Measurements from ENCODE around the gene FAM117A. TPM values are rescaled to one million over a fixed set of nuclear protein-coding genes. Genes with fewer than 3 reads are reported as not detected.
A peak's percentile ranks its signal among the peaks of the same experiment; 100 is the strongest.

FAM117A gene
- total and polyA plus RNA-seq, 2 donors from 2014 or later: 11.1 to 12.9 TPM

DNA sequence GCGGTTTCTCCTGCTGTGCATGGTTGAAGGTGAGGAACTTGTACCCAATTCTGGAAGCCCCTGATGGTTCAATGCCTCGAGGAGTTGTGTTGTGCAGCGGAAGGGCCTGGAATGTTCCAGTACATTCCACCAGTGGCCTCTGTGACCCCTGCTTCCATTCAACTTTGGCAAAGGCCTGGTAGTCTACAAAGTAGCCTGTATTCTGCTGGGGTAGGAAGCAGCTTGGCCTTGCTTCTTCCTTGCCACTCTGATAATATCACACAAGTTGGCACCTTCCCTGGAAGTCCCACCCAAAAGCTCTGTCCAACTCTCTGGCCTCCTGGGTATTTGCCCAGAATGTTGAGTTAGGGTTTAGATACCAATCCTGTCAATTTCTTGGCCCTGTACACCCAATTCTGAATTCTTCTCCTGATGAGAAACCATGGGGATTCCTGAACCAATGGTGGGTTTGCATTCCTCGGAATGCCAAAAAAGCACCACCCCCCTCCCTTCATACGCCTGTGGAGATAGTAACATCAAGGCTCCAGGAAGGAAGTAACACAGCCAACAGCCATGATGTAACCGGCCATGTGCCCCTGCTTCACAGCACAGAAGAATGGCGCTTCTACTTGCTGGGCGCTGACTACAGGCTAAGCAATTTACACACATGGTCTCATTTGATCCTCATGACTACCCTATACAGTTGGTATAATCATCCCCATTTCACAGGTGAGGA, 11.8 kb upstream of the FAM117A start:
- no peaks in the 10 kb centered on the region for H3K27me3 ChIP-seq (ENCODE audit: control insufficient read depth, insufficient read depth, low read length)
- TF ChIP-seq, protein P1, sequence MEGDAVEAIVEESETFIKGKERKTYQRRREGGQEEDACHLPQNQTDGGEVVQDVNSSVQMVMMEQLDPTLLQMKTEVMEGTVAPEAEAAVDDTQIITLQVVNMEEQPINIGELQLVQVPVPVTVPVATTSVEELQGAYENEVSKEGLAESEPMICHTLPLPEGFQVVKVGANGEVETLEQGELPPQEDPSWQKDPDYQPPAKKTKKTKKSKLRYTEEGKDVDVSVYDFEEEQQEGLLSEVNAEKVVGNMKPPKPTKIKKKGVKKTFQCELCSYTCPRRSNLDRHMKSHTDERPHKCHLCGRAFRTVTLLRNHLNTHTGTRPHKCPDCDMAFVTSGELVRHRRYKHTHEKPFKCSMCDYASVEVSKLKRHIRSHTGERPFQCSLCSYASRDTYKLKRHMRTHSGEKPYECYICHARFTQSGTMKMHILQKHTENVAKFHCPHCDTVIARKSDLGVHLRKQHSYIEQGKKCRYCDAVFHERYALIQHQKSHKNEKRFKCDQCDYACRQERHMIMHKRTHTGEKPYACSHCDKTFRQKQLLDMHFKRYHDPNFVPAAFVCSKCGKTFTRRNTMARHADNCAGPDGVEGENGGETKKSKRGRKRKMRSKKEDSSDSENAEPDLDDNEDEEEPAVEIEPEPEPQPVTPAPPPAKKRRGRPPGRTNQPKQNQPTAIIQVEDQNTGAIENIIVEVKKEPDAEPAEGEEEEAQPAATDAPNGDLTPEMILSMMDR (IDR thresholded peaks at IDR 0.05; ENCODE audit: borderline replicate concordance, extremely low read depth, insufficient read depth): no peak
- peaks cover 0 to 12% (median 11%) of the 10 kb centered on the region in 3 donors for H3K4me1 ChIP-seq (ENCODE audit: control insufficient read depth in 2 of 3, insufficient read depth in 2 of 3, low read depth in 1 of 3, low read length in 3 of 3)
- intact Hi-C loops (cut with DNase I): loop anchor here (10.0 kb wide), 1 partner anchor 71 kb away; the partner anchor contains the start of gene SLC35B1
- peak overlapping the region; percentile 34 to 55 for H3K27ac ChIP-seq (ENCODE audit: low read depth in 2 of 2, low read length in 2 of 2)
- no peak overlapping the region for H3K4me3 ChIP-seq (ENCODE audit: low read length in 3 of 3)
- DNase-seq (peak in 4 of 5 donors; percentile 25 to 68 (median 45)), FAIRE-seq (no peak)
- H3K9me3 ChIP-seq (ENCODE audit: control insufficient read depth in 2 of 3, insufficient read depth in 1 of 3, low read length in 3 of 3): no peaks in the 10 kb centered on the region
- H3K9ac ChIP-seq (ENCODE audit: low read length in 3 of 3): peak overlapping the region in 1 of 3 donors; percentile 26
- H3K36me3 ChIP-seq (ENCODE audit: control insufficient read depth in 2 of 3, insufficient read depth in 3 of 3, low read length in 3 of 3): no peaks in the 10 kb centered on the region

DNA sequence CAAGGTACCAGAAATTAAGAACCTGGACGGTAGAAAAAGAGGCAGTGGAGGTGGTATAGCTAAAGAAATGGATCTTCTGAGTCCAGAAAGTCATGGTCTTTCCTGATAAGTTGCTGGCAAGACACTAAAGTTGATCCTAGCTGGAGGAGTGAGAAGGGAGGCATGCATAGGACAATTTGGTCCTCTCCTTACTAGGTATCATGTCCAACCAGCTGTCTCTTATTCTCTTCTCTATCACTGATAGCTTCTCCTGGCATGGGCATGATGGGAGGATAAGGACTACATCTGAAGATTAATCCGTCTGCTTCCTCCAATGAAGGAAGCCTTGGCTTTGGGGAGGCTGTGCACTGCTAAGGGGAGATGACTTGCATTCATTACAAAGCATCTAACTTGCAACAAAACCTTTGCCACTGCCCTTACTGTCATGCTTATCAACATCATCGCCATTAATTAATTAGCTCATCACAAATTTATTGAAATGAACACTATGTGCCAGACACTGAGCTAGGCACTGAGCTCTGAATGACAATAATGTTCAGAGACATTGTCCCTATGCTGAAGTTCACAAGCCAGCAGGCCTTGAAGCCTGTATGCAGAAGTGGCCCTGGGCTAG, 3.1 kb upstream of the FAM117A start:
- FAIRE-seq (no peak), DNase-seq (no peak)
- no peaks in the 10 kb centered on the region for H3K36me3 ChIP-seq (ENCODE audit: control insufficient read depth in 2 of 3, insufficient read depth in 3 of 3, low read length in 3 of 3)
- H3K4me1 ChIP-seq (ENCODE audit: control insufficient read depth in 2 of 3, insufficient read depth in 2 of 3, low read depth in 1 of 3, low read length in 3 of 3): peaks cover 0 to 7% (median 3%) of the 10 kb centered on the region in 3 donors
- no peak overlapping the region for H3K4me3 ChIP-seq (ENCODE audit: low read length in 3 of 3)
- no peak overlapping the region for H3K27ac ChIP-seq (ENCODE audit: low read depth in 2 of 2, low read length in 2 of 2)
- H3K9me3 ChIP-seq (ENCODE audit: control insufficient read depth in 2 of 3, insufficient read depth in 1 of 3, low read length in 3 of 3): no peaks in the 10 kb centered on the region
- H3K9ac ChIP-seq (ENCODE audit: low read length in 3 of 3): no peak overlapping the region
- no peaks in the 10 kb centered on the region for H3K27me3 ChIP-seq (ENCODE audit: control insufficient read depth, insufficient read depth, low read length)
- intact Hi-C loops (cut with DNase I): no loop called here
- TF ChIP-seq, protein P1 (IDR thresholded peaks at IDR 0.05; ENCODE audit: borderline replicate concordance, extremely low read depth, insufficient read depth): no peak

GRCh38 chr17:49764559-49765180, 739 bp upstream of the FAM117A start:
- intact Hi-C loops (cut with DNase I): no loop called here
- TF ChIP-seq, protein P1 (IDR thresholded peaks at IDR 0.05; ENCODE audit: borderline replicate concordance, extremely low read depth, insufficient read depth): no peak
- H3K4me3 ChIP-seq (ENCODE audit: low read length in 3 of 3): peak overlapping the region; percentile 22 to 80 (median 64)
- no peaks in the 10 kb centered on the region for H3K9me3 ChIP-seq (ENCODE audit: control insufficient read depth in 2 of 3, insufficient read depth in 1 of 3, low read length in 3 of 3)
- H3K27ac ChIP-seq (ENCODE audit: low read depth in 2 of 2, low read length in 2 of 2): no peak overlapping the region
- no peak for DNase-seq
- FAIRE-seq: no peak
- H3K36me3 ChIP-seq (ENCODE audit: control insufficient read depth in 2 of 3, insufficient read depth in 3 of 3, low read length in 3 of 3): no peaks in the 10 kb centered on the region
- no peaks in the 10 kb centered on the region for H3K27me3 ChIP-seq (ENCODE audit: control insufficient read depth, insufficient read depth, low read length)
- H3K9ac ChIP-seq (ENCODE audit: low read length in 3 of 3): no peak overlapping the region
- H3K4me1 ChIP-seq (ENCODE audit: control insufficient read depth in 2 of 3, insufficient read depth in 2 of 3, low read depth in 1 of 3, low read length in 3 of 3): peaks cover 0 to 7% (median 3%) of the 10 kb centered on the region in 3 donors

Measured in kidney (tissue), 14 donors.